Small intestine (tissue), 7 donors: ENCODE measurements around the gene DPM1. TPM values are rescaled to one million over a fixed set of nuclear protein-coding genes. Genes with fewer than 3 reads are reported as not detected.
A peak's percentile ranks its signal among the peaks of the same experiment; 100 is the strongest.
"Not testable (repeated sequence)": the region's sequence is repeated elsewhere in the genome, so short reads cannot be mapped to it uniquely, and the experiment has no call there.

ENCODE experiments used
- DNase-seq, 2 donors: peaks; one replicate each; pipeline versions ENCODE4 v3.0.0 to v3.0.0-alpha.2; 2013
- FAIRE-seq: peaks from 2 replicates; lab custom pipeline; 2012; peaks lifted over from hg19 to GRCh38; lab: Jason Lieb, UNC
- H3K27ac ChIP-seq, 3 donors: one replicate each; pipeline ENCODE4 v1.5.1; 2013; ENCODE audit warnings: low read length in 2 of 3, mild to moderate bottlenecking in 2 of 3, control low read depth in 1 of 3, inconsistent platforms in 1 of 3, low read depth in 1 of 3, moderate library complexity in 1 of 3
- H3K27me3 ChIP-seq, 3 donors: one replicate each; pipeline ENCODE4 v1.6.1; 2013; ENCODE audit warnings: low read length in 3 of 3, inconsistent platforms in 1 of 3; ENCODE audit not compliant: control insufficient read depth in 3 of 3, insufficient read depth in 3 of 3
- H3K36me3 ChIP-seq, 3 donors: one replicate each; pipeline ENCODE4 v1.6.1; 2013; ENCODE audit warnings: low read length in 3 of 3, inconsistent platforms in 1 of 3, low read depth in 1 of 3, mild to moderate bottlenecking in 1 of 3, moderate library complexity in 1 of 3; ENCODE audit not compliant: control insufficient read depth in 3 of 3, insufficient read depth in 2 of 3
- H3K4me1 ChIP-seq, 3 donors: one replicate each; pipeline ENCODE4 v1.6.1; 2013; ENCODE audit warnings: low read length in 2 of 3, inconsistent platforms in 1 of 3, low read depth in 1 of 3, mild to moderate bottlenecking in 1 of 3, moderate library complexity in 1 of 3; ENCODE audit not compliant: control insufficient read depth in 3 of 3, insufficient read depth in 2 of 3
- H3K4me3 ChIP-seq, 3 donors: one replicate each; pipeline ENCODE4 v1.5.1; 2013; ENCODE audit warnings: low read length in 3 of 3, control low read depth in 1 of 3, inconsistent platforms in 1 of 3, low read depth in 1 of 3, mild to moderate bottlenecking in 1 of 3, moderate library complexity in 1 of 3
- H3K9me3 ChIP-seq, 2 donors: one replicate each; pipeline ENCODE4 v1.6.1; 2013; ENCODE audit warnings: low read depth in 1 of 2, low read length in 1 of 2; ENCODE audit not compliant: control insufficient read depth in 2 of 2, insufficient read depth in 1 of 2
- WGBS, 3 donors: extraction: QIAGEN DNeasy Blood & Tissue Kit; methylation state at CpG; one replicate each; pipeline ENCODE4 v1.1.7; 2013; 5-methylcytosine and 5-hydroxymethylcytosine counted together
- polyA plus RNA-seq, 4 donors: library from polyadenylated mRNA; stranded (reverse) in 3 of 4; unstranded in 1 of 4; fragments of 200-250 nt in 3 of 4; fragments of 120-200 nt in 1 of 4; gene quantifications; one replicate each; pipeline versions ENCODE4 v1.2.1 to v1.2.3, GENCODE V29; 2013
- donor health status: healthy with polysubstance abuse.
- donor health status: control.
- donor health status: control.
- donor health status: Bipolar disorder and iron deficiency.
- donor health status: healthy.

Gene DPM1
- polyA plus RNA-seq, 4 donors = 43.6 to 66.2 (median 51.0) TPM

DNA sequence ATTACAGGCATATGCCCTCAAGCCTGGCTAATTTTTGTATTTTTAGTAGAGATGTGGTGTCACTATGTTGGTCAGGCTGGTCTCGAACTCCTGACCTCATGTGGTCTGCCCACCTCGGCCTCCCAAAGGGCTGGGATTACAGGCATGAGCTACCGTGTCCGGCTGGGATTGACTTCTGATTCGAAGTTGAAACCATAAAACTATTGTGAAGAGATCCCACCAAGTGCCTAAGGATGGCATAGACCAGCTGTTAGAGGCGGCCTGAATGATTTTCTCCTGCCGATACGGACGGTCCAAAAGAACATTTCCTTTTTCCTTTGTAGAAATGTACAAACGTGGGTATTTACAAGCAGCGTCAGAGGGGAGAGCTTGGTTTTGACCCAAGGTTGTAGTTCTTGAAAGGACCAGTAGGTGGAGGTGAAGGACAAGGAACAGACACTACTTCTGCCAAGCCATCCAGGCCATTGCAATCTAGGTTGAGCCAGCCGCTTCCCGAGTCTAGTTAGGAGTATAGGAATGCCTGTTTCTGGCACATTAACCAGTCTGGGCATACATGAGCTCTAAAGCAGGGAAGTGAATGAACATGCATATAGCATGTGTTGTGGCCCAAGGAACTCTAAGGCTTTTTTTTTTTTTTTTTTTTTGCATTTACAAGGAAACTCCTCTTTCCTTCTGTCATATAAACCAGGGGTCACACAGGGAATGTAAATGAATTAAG, 29.3 kb upstream of the DPM1 start:
- Histone ChIP-seq H3K4me3 (no peak overlapping the region), H3K27ac (no peak overlapping the region), H3K27me3 (peaks cover 0 to 4% (median 2%) of the 10 kb centered on the region in 3 donors), H3K9me3 (no peaks in the 10 kb centered on the region), H3K4me1 (peaks cover 0 to 6% (median 0%) of the 10 kb centered on the region in 3 donors), H3K36me3 (no peaks in the 10 kb centered on the region)
- WGBS, 3 donors = 7 to 17% (median 10%) methylated on average over 13 of the region's 13 CpGs
- DNase-seq = peak; percentile 85 to 88
- no peak for FAIRE-seq

DNA sequence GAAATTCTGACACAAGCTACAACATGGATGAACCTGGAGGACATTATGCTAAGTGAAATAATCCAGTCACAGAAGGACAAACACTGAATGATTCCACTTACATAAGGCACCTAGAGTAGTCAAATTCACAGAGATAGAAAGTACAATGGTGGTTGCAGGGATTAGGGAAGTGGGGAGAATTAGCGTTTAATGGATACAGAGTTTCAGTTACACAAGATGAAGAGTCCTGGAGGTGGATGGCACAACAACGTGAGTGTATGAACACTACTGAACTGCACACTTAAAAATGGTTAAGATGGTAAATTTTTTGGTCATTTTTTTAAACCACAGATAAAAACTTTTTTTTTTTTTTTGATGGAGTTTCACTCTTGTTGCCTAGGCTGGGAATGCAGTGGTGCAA, 25.0 kb upstream of the DPM1 start:
- H3K27ac ChIP-seq = no peak overlapping the region
- no peaks in the 10 kb centered on the region for H3K36me3 ChIP-seq

DNA sequence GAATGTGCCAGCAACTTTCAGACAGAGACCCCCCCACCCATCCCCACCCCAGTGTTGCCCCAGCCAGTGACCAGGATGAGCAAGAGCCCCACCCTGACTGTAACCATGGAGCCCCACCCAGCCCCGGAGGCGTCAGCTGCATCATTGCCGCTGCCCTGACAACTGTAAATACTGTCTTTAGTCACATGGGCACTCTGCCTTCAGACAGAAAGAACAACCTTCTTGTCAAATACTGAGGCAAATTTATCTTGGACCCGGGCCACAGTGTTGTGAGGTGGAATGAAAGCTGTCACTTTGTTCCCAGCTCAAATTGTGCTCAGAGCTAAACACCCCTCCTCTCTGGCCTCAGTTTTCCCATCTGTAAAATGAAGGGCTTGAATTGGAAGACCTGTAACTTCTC, 24.0 kb upstream of the DPM1 start:
- Histone ChIP-seq H3K27ac (no peak overlapping the region), H3K4me1 (peaks cover 0 to 2% (median 0%) of the 10 kb centered on the region in 3 donors), H3K36me3 (no peaks in the 10 kb centered on the region), H3K27me3 (peaks cover 0 to 7% (median 0%) of the 10 kb centered on the region in 3 donors), H3K4me3 (no peak overlapping the region), H3K9me3 (no peaks in the 10 kb centered on the region)
- FAIRE-seq (no peak), DNase-seq (peak; percentile 61 to 71)
- 3 to 23% (median 18%) methylated on average over 4 of the region's 4 CpGs for WGBS, 3 donors

More for the DNA sequence above, 25.0 kb upstream of the DPM1 start:
- Histone ChIP-seq H3K4me1 (no peaks in the 10 kb centered on the region), H3K27me3 (peaks cover 0 to 6% (median 0%) of the 10 kb centered on the region in 3 donors), H3K9me3 (no peaks in the 10 kb centered on the region), H3K4me3 (no peak overlapping the region)
- no peak for DNase-seq
- FAIRE-seq = no peak
- 50 to 60% (median 52%) methylated on average over 2 of the region's 2 CpGs for WGBS, 3 donors

DNA sequence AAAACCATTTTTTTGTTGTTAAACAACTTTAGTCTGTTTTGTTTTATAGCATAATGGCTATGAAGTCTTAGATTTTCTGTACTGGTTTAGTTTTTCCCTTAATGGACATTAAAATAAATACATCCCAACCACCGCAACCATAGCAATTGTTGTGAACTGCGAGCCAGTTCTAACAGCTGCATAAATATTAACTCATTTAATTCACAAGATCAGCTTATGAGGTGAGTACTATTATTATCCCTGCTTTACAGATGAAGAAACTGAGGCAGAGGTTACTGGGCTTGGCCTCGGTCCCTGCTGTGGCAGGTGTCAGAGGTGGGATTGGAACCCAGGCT, 23.3 kb upstream of the DPM1 start:
- DNase-seq (no peak), FAIRE-seq (no peak)
- no peaks in the 10 kb centered on the region for H3K36me3 ChIP-seq
- H3K9me3 ChIP-seq = no peaks in the 10 kb centered on the region
- H3K27ac ChIP-seq = no peak overlapping the region
- H3K4me1 ChIP-seq = peaks cover 0 to 2% (median 0%) of the 10 kb centered on the region in 3 donors
- WGBS, 3 donors = 87 to 89% (median 89%) methylated on average over 3 of the region's 3 CpGs
- H3K27me3 ChIP-seq = peaks cover 0 to 7% (median 0%) of the 10 kb centered on the region in 3 donors
- H3K4me3 ChIP-seq = no peak overlapping the region

DNA sequence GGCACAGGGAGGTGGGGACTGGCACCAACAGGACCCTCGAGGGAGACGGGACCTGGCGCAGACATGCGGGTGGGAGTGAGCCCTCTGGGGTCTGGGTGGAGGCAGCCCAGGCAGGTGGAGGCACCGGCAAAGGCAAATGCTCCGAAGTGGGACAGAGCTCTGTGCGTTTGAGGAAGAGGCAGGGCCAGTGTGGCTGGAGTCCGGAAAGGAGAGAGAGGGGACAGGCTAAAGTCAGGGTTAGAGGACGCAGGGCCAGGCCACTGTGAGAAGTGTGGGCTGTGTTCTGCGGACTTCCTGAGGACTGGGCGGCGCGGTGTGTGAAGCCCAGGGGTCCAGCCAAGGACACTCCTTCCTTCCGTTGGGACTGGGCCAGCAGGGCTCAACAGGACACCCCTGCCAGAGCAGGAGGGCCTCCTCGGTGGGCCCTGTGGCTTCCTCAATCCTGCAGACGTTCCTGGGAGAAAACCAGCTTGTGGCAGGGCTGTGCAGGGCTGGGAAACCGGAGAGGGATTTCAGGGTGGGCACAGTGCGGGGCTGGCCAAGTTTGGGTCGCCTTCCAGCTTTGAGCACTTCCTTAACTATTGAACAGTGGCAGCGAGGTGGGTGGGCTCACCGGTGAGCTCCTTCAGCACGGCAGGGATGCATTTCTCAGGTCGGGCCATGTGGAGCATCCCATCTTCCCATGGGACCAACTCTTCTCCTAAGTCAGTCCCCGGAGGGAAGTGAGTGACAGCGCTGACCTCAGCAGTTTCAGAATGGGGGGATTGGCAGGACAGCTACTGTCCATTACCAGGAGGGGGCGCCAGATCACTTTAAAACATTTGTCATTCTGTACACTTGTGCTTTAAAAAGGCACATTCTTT, 22.8 kb upstream of the DPM1 start:
- H3K9me3 ChIP-seq = no peaks in the 10 kb centered on the region
- 53 to 61% (median 57%) methylated on average over 25 to 26 of the region's 26 CpGs for WGBS, 3 donors
- H3K27me3 ChIP-seq = peaks cover 0 to 7% (median 0%) of the 10 kb centered on the region in 3 donors
- no peak overlapping the region for H3K27ac ChIP-seq
- FAIRE-seq (no peak), DNase-seq (peak; percentile 53 to 74)
- peaks cover 0 to 2% (median 0%) of the 10 kb centered on the region in 3 donors for H3K4me1 ChIP-seq
- no peaks in the 10 kb centered on the region for H3K36me3 ChIP-seq
- no peak overlapping the region for H3K4me3 ChIP-seq

DNA sequence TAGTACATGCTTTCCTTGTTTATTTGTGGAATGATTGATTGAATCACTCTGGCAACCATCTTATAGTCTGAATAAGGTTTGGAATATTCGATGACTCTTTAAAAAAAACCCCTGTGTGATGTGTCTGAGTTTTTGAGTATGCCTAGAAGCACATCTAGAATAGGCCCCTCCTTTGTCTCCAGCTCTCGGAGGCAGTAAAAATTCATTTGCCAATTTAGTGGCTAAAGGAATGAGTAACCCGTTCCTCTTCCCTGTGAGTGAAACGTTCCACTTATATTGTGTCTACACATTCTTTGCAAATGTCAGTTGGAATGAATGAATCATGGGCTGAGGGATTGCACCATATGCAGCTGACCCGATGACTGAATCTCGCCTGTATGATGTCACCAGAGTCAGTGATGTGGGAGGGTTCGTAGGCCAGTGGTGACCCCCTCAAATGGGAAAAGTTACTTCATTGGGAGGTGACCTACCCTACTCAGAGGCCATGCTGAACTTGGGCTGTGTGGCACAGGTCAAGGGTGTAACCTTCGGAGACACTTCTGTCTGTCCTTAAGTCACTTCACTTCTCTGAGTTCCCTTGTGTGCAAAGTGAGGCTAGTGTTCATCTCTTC, 21.8 kb upstream of the DPM1 start:
- no peaks in the 10 kb centered on the region for H3K36me3 ChIP-seq
- WGBS, 3 donors = 54 to 70% (median 69%) methylated on average over 8 of the region's 8 CpGs

DNA sequence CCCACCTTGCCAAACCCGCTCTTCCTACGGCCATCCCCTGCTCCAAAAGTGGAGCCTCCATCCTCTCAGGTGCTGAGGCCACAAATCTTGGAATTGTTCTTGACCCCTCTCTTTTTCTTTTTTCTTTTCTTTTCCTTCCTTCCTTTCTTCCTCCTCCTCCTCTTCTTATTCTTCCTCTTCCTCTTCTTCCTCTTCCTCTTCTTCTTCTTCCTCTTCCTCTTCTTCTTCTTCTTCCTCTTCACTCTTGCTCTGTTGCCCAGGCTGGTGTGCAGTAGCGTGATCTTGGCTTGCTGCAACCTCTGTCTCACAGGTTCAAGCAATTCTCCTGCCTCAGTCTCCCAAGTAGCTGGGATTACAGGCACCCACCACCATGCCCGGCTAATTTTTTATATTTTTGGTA, 20.2 kb upstream of the DPM1 start:
- H3K9me3 ChIP-seq, H3K36me3 ChIP-seq, DNase-seq, FAIRE-seq, H3K4me3 ChIP-seq, H3K27ac ChIP-seq, H3K27me3 ChIP-seq, H3K4me1 ChIP-seq: not testable (repeated sequence)
- WGBS, 3 donors = 90 to 92% (median 91%) methylated on average over 4 of the region's 4 CpGs

More for the DNA sequence above, 21.8 kb upstream of the DPM1 start:
- FAIRE-seq = no peak
- Histone ChIP-seq H3K4me3 (no peak overlapping the region), H3K27me3 (peaks cover 0 to 7% (median 0%) of the 10 kb centered on the region in 3 donors), H3K4me1 (peaks cover 0 to 2% (median 0%) of the 10 kb centered on the region in 3 donors), H3K9me3 (no peaks in the 10 kb centered on the region), H3K27ac (peak overlapping the region in 1 of 3 donors; percentile 18)
- DNase-seq = no peak
